GM19372 (cell line): ENCODE data around the gene DPYSL3.
"Not testable (repeated sequence)": the region's sequence is repeated elsewhere in the genome, so short reads cannot be mapped to it uniquely, and the experiment has no call there.

ENCODE experiments used
- ATAC-seq: cut with Tn5 transposase; IDR thresholded peaks from one replicate; pipeline ENCODE4 v1.9.1; 2021; ENCODE audit warnings: mild to moderate bottlenecking, low read depth, moderate library complexity; ENCODE audit not compliant: unreplicated experiment

Gene DPYSL3

DNA sequence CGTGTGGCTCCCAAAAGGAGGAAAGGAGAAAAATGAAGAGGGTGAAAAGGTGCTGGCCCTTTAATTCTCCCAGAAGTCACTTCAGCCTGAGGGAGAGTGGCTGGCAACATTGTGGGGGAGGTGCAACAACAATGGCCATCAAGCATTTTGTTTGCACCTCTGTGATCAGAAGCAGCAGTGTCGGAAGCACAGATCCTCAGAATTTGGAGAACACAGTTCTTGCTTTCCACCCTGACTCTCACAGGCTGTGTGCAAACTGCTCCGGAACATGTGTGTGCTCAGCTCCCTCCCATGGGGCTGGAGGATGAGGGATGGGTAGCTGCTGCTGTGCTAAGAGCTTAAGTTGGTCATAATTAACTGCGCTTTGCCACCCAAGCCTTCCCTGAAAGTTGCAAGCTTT lies 127.1 kb downstream of the DPYSL3 start:
- no peak for ATAC-seq

DNA sequence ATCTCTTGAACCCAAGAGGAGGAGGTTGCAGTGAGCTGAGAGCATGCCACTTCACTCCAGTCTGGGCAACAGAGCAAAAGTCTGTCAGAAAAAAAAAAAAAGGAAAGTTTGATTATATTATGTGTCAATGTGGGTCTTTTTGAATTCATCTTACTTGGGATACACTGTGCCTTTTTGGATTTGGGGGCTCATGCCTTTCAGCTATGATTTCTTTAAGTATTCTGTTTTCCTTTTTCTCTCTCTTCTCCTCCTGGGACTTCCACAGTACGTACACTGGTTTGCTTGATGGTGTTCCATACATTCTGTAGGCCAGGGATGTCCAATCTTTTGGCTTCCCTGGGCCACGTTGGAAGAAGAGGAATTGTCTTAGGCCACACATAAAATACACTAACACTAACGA lies 128.3 kb downstream of the DPYSL3 start:
- no peak for ATAC-seq

DNA sequence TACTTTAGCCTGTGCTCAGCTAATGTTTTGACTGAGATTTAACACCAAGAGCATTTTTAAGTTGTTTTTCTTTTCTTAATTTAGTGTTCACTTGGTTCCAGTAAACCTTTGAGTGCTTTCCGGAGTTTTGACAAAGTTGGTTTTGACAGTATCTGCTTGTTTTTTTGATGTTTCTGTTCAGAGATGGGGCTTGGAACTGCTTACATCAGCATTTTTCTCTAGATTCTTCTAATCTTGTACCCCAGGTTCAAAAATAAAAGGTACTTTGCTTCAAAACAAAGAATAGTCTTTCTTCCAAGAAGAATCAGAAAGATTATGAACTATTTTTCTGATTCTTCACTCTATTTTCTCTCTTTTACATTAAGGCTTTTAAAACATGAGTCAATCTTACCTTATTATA lies 132.2 kb downstream of the DPYSL3 start:
- no peak for ATAC-seq

GRCh38 chr5:147375151-147375550 lies 134.7 kb downstream of the DPYSL3 start:
- no peak for ATAC-seq

DNA sequence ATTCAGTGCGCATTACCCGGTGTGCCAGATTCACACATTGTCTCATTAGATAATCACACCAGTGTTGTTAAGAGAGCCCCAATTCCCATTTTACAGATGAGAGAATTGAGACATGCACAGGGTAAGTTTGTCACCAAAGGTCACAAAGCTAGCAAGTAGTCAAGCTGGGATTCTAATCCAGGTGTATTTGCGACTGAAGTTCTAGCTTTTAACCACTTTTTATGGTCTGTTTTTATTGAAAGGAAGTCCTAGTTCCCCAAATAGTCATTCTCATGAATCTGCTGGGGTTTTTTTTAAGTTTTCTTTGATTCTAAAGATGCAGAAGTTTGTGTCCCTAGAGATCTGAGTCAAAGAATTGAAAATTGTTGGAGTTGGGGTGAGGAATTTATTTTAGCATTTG lies 136.5 kb downstream of the DPYSL3 start:
- no peak for ATAC-seq

GRCh38 chr5:147372191-147372590 lies 137.7 kb downstream of the DPYSL3 start:
- ATAC-seq, result no peak

GRCh38 chr5:147371290-147371689 lies 138.6 kb downstream of the DPYSL3 start:
- ATAC-seq, result no peak

- no peak for ATAC-seq
These were observed 140.0 kb downstream of the DPYSL3 start for GRCh38 chr5:147369742-147370374.

GRCh38 chr5:147367381-147367780 lies 142.5 kb downstream of the DPYSL3 start:
- not testable (repeated sequence) for ATAC-seq

- ATAC-seq, result no peak
These were observed 148.3 kb downstream of the DPYSL3 start for GRCh38 chr5:147361441-147362175.

GRCh38 chr5:147360816-147361215 lies 149.1 kb downstream of the DPYSL3 start:
- no peak for ATAC-seq

DNA sequence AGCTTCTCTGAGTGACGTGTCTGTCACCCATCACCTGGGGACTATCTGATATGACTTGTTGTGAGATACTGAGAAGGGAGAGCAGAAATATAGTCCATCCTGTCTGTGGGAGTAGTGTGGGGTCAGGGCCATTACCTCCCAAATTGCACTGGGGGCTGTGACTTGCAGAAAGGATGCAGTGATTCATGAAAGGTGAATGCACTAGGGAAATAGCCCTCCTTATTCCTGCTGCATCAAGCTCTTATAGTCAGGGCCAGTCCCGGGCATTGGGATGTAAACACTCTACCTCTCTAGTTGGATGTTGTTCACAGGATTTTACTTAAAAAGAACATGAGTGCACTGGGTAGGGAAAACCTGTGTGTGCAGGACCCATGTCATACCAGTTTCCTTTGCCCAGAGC lies 150.3 kb downstream of the DPYSL3 start:
- no peak for ATAC-seq

DNA sequence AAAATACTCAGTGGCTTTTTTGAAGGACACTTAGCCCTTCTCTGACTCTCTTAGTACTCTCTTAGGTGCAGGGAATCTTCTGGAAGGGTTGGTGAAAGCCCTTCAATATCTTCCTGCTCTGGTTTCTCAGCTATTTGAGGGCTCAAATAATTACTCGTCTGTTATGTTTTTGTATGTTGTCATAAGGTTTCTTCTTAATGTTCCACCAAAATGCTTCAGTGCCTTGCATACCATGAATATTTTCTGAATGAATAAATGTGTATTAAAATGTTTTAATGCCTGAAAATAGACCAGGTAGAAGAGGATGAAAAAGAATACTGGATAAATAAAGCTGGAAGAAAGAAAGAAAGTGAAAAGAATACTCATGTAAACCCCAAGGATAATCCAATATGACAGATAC lies 150.8 kb downstream of the DPYSL3 start:
- no peak for ATAC-seq

GRCh38 chr5:147349241-147349640 lies 160.6 kb downstream of the DPYSL3 start:
- ATAC-seq, result no peak

- ATAC-seq, result no peak
These were observed 161.4 kb downstream of the DPYSL3 start for GRCh38 chr5:147348451-147348850.

DNA sequence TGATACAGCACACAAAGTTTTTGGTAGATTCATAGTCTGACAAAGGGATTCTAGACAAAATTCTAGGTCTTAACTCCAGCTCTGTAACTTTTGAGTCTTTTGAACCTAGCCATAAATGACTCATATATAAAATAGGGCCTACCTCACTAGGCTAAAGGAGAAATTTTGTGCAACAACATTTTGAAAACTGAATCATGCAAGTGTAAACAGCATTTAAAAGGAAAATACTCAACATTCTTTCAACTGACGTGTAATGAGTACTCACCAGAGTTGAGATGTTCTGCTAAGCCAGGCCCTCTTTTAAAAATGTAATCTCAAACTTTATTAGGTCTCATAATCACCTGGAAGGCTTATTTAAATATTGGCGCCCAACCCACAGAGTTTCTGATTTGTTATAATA lies 161.8 kb downstream of the DPYSL3 start:
- no peak for ATAC-seq

GRCh38 chr5:147346006-147346561 lies 163.8 kb downstream of the DPYSL3 start:
- ATAC-seq, result no peak

DNA sequence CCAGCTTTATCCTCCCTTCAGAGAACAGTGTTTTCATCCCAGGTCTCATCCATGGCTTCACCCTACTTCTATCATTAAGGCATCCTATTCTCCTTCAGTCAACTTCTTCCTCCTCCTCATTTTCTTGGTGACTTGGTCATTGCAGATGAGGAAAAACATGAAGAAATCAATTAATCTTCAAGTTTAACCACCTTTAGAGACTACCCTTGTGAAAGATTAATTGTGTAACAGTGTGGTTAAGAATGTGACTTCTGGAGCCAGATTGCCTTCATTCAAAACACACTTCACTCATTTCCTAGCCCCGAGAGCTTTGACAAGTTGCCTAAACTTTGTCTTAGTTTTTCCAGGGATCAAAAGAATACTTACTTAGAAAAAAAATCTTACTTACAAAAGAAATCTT lies 165.0 kb downstream of the DPYSL3 start:
- no peak for ATAC-seq

DNA sequence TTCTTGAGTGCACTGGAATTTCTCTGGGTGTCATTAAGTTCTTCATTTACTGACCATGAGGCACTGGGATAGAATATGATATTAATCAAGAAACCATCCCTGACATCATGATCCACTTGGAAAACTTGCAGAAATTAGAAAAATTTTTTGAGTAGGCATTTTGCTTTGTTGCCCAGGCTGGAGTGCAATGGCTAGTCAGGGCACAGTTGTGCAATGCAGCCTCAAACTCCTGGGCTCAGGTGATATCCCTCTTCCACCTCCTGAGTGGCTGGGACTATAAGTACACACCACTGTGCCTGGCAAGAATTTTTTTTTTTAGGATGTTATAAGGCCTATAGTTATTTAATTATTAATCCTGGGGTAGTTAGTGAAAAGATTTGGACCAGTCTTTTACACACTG lies 168.5 kb downstream of the DPYSL3 start:
- ATAC-seq, result no peak

DNA sequence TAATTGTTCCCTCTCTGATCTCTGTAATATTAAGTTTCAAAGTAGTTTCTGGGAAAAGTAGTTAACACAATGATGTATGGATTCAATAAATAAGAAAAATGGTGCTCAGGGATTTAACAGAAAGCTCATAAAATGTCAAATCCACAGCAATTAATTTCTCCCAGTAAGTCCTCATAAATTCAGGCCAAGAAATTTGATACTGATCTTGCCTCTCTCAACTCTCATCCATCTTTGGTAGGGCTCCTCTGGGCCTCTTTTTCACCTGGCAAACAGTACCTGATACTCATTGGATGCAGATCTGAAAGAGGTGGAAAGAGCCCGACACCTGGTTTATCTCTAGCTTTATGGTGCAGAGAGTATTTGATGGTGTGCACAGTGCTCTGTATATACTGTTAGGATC lies 168.9 kb downstream of the DPYSL3 start:
- ATAC-seq, result no peak
